ENCODE data around the gene ESCO1. TPM values are rescaled to one million over a fixed set of nuclear protein-coding genes. Genes with fewer than 3 reads are reported as not detected.
"Not testable (repeated sequence)": the region's sequence is repeated elsewhere in the genome, so short reads cannot be mapped to it uniquely, and the experiment has no call there.

ESCO1 gene
- total RNA-seq, 2 donors from 2014 or later: 13.7 to 16.6 TPM

- no peak for DNase-seq (ENCODE audit: low spot score)
- intact Hi-C loops (cut with DNase I): no loop called here
Measured at GRCh38 chr18:21593540-21594257, 6.8 kb downstream of the ESCO1 start.

- intact Hi-C loops (cut with DNase I); DNase-seq (ENCODE audit: low spot score): not testable (repeated sequence)
Measured at GRCh38 chr18:21592361-21592760, 8.1 kb downstream of the ESCO1 start.

- intact Hi-C loops (cut with DNase I): no loop called here
- DNase-seq (ENCODE audit: low spot score): no peak
Measured at GRCh38 chr18:21584391-21584790, 16.1 kb downstream of the ESCO1 start.

GRCh38 chr18:21575656-21576055 lies 24.8 kb downstream of the ESCO1 start:
- DNase-seq (ENCODE audit: low spot score): no peak
- intact Hi-C loops (cut with DNase I): no loop called here

- intact Hi-C loops (cut with DNase I): no loop called here
- DNase-seq (ENCODE audit: low spot score): no peak
Measured at GRCh38 chr18:21571772-21572171, 28.7 kb downstream of the ESCO1 start.

GRCh38 chr18:21559195-21559594 lies 41.3 kb downstream of the ESCO1 start:
- intact Hi-C loops (cut with DNase I): no loop called here
- no peak for DNase-seq (ENCODE audit: low spot score)

- intact Hi-C loops (cut with DNase I): no loop called here
- no peak for DNase-seq (ENCODE audit: low spot score)
Measured at GRCh38 chr18:21557607-21558253, 42.8 kb downstream of the ESCO1 start.

- intact Hi-C loops (cut with DNase I): no loop called here
- DNase-seq (ENCODE audit: low spot score): no peak
Measured at GRCh38 chr18:21550510-21550970, 50.0 kb downstream of the ESCO1 start.

GRCh38 chr18:21548647-21549046 lies 51.9 kb downstream of the ESCO1 start:
- intact Hi-C loops (cut with DNase I): no loop called here

GRCh38 chr18:21546423-21546822 lies 54.1 kb downstream of the ESCO1 start:
- DNase-seq (ENCODE audit: low spot score): no peak
- intact Hi-C loops (cut with DNase I): no loop called here

More at GRCh38 chr18:21548647-21549046, 51.9 kb downstream of the ESCO1 start:
- DNase-seq (ENCODE audit: low spot score): no peak

- intact Hi-C loops (cut with DNase I): no loop called here
- DNase-seq (ENCODE audit: low spot score): no peak
Measured at GRCh38 chr18:21538230-21538629, 62.3 kb downstream of the ESCO1 start.

GRCh38 chr18:21534327-21534726 lies 66.2 kb downstream of the ESCO1 start:
- intact Hi-C loops (cut with DNase I): no loop called here
- no peak for DNase-seq (ENCODE audit: low spot score)

- no peak for DNase-seq (ENCODE audit: low spot score)
- intact Hi-C loops (cut with DNase I): no loop called here
Measured at GRCh38 chr18:21526463-21526862, 74.0 kb downstream of the ESCO1 start.

GRCh38 chr18:21525916-21526315 lies 74.6 kb downstream of the ESCO1 start:
- intact Hi-C loops (cut with DNase I): no loop called here
- no peak for DNase-seq (ENCODE audit: low spot score)

GRCh38 chr18:21522530-21522929 lies 78.0 kb downstream of the ESCO1 start:
- DNase-seq (ENCODE audit: low spot score): no peak
- intact Hi-C loops (cut with DNase I): no loop called here

- intact Hi-C loops (cut with DNase I): no loop called here
- DNase-seq (ENCODE audit: low spot score): no peak
Measured at GRCh38 chr18:21513741-21514140, 86.8 kb downstream of the ESCO1 start.

GRCh38 chr18:21513292-21513691 lies 87.2 kb downstream of the ESCO1 start:
- intact Hi-C loops (cut with DNase I): no loop called here
- no peak for DNase-seq (ENCODE audit: low spot score)

- intact Hi-C loops (cut with DNase I): no loop called here
Measured at GRCh38 chr18:21509062-21509461, 91.4 kb downstream of the ESCO1 start.

GRCh38 chr18:21507913-21508701 lies 92.4 kb downstream of the ESCO1 start:
- intact Hi-C loops (cut with DNase I): no loop called here
- no peak for DNase-seq (ENCODE audit: low spot score)

More at GRCh38 chr18:21509062-21509461, 91.4 kb downstream of the ESCO1 start:
- DNase-seq (ENCODE audit: low spot score): no peak

- DNase-seq (ENCODE audit: low spot score): no peak
- intact Hi-C loops (cut with DNase I): no loop called here
Measured at GRCh38 chr18:21502661-21503060, 97.8 kb downstream of the ESCO1 start.

All from posterior vena cava (tissue), 2 donors.